ENCODE data around the gene PSG6.
"Not testable (repeated sequence)": the region's sequence is repeated elsewhere in the genome, so short reads cannot be mapped to it uniquely, and the experiment has no call there.

DNA sequence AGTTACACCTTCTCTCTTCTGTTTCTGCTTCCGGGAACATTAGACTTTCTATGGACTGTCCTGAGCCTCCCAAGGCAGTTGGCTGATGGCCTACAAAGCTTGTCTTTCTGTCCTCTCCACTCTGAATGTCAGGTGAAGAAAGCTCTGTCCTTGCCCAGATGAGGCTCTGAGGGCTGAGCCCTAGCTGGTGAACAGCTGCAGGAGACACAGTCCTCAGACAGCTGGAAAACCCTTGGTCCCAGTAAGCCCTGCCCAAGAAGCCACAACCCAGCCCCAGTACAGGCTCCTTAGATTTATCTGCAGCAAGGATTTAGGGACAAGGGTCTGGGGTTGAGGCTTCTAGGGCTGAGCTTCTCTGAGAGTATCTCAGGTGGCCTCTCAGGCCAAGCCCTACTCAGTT lies 64.5 kb downstream of the PSG6 start:
- not testable (repeated sequence) for TF ChIP-seq CTCF (IDR thresholded peaks at IDR 0.05; ENCODE audit: insufficient read depth, low read length); SPI1 (IDR thresholded peaks at IDR 0.05; ENCODE audit: borderline replicate concordance, low read depth)
